GM21723 (cell line): ENCODE measurements around the gene ADAMTS20.
"Not testable (repeated sequence)": the region's sequence is repeated elsewhere in the genome, so short reads cannot be mapped to it uniquely, and the experiment has no call there.

Experiments
- ATAC-seq: cut with Tn5 transposase; IDR thresholded peaks from one replicate; pipeline ENCODE4 v1.9.1; 2021; ENCODE audit warnings: mild to moderate bottlenecking, moderate library complexity; ENCODE audit not compliant: unreplicated experiment

ADAMTS20 gene

GRCh38 chr12:43370263-43370662, 181.7 kb downstream of the ADAMTS20 start:
- no peak for ATAC-seq

GRCh38 chr12:43362910-43363694, 188.9 kb downstream of the ADAMTS20 start:
- ATAC-seq = no peak

DNA sequence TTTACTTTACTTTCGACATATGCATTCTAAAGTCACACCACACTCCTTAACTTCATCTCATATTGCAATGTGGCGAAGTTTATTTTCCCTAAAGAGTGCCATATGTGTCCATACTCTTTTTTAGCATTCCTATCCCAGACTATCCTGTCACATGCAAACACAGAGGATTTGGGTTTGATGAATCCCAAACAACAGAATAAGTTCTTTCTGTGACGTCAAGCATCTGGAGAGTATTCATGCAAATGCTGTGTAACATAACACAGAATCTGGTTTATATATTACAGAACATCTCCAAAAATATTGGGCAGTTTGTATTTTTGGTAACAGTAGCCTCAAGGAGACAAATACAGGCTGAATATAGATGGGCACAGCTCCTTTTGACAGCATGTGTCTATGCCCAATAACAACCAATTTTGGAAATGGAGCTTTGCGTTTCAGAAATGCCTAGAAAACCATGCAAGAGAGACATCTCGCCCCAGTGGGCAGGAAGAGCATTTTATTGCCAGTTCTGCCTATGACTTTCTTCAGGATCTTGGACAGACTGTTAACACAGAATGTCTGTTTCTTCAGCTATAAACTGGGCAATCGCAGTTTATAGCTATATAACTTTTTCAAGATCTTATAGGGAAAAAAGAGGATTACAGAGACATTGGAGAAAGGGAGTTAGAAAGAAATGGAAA, 190.8 kb downstream of the ADAMTS20 start:
- no peak for ATAC-seq

GRCh38 chr12:43360001-43360400, 192.0 kb downstream of the ADAMTS20 start:
- ATAC-seq = not testable (repeated sequence)

GRCh38 chr12:43357141-43357540, 194.9 kb downstream of the ADAMTS20 start:
- ATAC-seq = no peak

GRCh38 chr12:43352001-43352400, 200.0 kb downstream of the ADAMTS20 start:
- no peak for ATAC-seq

GRCh38 chr12:43349863-43350262, 202.1 kb downstream of the ADAMTS20 start:
- ATAC-seq = no peak

GRCh38 chr12:43348221-43348620, 203.8 kb downstream of the ADAMTS20 start:
- no peak for ATAC-seq

DNA sequence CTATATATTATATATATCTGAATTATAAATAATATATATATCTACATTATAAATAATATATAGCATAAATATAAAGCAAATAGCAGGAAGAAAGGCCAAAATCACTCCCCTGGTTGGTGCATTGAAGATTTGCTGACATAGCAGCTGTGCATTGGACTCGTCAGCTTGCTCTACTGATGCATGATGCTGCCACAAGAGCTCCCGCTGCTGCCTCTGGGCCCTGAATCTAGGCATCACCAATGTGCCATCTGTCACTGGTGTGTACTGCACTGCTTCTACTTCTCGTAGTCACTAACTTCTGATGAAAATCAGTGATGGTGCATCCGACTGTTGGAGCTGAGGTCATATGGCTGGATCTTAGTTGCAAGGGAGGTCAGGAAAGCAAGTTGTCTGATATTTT, 205.0 kb downstream of the ADAMTS20 start:
- ATAC-seq = no peak

GRCh38 chr12:43345023-43345422, 207.0 kb downstream of the ADAMTS20 start:
- ATAC-seq = no peak

- not testable (repeated sequence) for ATAC-seq
Observed at GRCh38 chr12:43341785-43342313, 210.2 kb downstream of the ADAMTS20 start.

DNA sequence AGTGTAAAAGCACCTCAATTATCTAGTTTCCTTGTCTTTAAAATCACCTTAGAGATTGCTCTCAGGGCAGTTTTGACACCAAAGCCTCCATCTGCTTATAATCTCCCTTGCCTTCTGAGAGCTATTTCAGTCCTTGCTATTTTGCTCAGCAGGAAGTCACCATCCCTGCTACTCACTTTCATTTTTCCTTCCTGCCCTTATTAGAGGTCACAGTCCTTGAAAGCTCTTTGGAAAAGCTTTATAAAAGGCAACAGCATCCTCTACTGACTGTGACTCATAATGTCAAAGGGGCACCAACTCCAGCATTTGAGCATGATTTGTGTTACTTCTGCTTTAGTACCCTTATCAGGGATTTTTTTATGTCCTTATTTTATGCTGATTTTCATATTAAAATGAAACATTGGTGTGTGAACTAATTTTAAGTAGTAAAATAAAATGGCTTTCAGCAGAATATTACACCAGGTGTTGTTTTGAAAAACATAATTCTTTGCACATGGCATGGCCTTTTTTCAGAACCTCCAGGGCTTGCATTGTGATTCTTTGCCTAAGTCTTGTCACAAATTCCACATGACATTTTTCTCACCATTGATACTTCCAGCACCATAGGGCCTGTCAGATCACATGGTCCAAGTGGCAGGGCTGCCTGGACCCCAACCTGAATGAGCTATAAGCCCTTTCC, 213.0 kb downstream of the ADAMTS20 start:
- ATAC-seq = peak; percentile 67

DNA sequence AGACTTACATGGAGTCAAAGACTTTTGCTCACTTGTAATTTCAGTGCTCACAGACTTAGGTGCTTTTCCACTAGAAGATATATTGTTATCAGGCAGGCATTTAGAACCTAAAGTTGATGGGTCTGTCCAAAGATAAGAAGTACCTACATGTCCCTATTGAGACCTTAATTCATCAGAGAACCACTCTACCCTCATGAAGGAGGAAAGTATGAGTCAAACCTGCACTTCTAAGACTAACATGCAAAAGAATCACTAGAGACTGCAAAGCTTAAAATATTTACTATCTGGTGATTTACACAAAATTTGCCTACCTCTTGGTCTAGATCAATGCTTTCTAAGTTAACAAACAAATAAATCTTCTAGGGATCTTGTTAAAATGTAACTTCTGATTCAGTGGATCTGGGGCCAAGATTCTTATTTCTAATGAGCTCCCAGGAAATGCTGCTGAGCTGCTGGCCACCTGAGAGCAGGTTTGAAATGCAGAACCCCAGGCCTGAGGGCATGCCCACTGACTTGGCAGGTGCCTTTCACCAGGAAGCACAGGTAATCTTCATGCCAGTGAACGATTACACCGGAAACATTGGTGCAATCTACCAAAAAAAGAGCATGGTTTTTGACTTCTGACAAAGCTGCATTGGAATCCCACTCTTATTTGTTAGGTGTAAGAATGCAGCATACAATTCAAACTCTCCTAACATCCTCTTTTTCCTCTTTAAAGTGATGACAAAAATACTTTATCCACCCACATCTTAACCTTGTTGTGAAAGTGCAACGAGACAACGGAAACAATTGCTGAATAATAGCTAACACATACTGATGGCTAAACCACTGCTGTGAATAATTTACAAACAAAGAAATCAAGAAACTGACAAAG, 214.2 kb downstream of the ADAMTS20 start:
- ATAC-seq = peak; percentile 49

- no peak for ATAC-seq
Observed at GRCh38 chr12:43336962-43337555, 214.9 kb downstream of the ADAMTS20 start.

DNA sequence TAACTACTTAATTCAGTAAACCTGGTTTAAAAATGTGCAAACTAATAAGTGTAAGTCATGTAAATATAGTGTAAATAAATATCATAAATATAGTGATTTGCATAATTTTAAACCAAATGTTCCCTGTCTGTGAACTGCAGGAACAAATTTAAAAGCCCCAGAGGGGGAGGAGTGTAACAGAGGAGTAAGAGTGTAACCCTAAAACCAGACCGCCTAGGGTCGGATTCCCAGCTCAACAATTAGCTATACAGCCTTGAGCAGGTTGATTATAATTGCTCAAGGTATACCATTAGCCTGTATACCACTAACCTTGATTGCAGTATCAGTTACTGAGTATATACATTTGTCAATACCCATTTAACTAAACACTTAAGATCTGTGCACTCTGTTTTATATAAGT, 218.4 kb downstream of the ADAMTS20 start:
- ATAC-seq = no peak

DNA sequence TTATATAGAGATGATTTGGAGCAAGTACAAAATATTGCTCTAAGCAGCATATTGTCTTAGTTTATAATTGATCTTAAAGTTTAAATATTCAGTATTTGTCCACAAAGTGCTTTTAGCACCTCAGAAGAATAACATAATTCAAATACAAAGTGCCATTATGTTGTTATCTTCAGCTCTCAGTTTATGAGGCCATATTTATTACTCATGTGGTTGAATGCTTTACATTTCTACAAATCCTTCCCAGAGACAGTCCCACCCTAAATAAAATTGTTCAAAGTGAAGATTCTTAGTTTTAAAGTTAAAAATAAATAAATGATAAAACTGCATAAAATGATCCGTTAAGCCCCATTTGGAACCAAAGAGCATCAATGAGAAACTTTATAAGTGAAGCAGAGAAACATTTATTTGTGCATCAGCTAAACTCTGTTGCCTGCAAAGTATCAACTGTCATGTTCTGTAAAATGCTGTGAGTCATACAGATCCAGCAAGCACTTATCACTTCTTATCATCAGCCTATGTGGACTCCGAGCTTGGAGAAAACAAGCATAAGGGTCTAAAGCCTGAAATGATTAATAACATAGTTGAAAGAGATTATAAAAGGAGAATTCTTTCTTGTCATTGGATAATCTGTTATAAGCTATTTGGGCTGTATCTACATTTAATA, 218.9 kb downstream of the ADAMTS20 start:
- no peak for ATAC-seq

DNA sequence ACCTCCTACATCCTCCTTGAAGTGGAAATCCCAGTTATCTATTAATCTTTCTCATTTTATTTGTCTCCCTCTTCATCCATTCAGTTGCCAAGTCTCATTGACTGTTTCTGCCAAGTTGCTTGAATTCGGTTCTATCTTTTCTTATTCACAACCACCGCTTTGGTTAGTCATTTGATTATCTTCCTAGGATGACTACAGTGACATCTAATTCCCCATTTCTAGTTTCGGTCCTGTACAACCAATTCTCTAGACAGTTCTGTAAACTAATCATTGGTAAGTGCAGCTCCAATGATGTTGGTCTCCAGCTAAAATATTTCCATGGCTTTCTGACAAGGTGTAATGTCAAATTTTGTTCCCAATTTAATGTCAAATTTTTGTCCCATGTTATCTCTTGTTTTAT, 220.1 kb downstream of the ADAMTS20 start:
- ATAC-seq = no peak

DNA sequence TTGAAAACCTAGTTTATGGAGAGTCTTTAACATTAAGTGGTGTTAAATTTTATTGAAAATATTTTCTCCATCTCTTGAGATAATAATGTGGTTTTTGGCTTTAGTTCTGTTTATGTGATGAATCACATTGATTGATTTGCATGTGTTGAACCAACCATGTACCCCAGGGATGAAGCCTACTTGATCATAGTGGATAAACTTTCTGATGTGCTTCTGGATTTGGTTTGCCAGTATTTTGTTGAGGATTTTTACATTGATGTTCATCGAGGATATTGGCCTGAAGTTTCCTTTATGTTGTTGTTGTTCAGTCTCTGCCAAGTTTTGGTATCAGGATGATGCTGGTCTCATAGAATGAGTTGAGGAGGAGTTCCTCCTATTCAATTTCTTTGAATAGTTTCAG, 222.6 kb downstream of the ADAMTS20 start:
- ATAC-seq = no peak

DNA sequence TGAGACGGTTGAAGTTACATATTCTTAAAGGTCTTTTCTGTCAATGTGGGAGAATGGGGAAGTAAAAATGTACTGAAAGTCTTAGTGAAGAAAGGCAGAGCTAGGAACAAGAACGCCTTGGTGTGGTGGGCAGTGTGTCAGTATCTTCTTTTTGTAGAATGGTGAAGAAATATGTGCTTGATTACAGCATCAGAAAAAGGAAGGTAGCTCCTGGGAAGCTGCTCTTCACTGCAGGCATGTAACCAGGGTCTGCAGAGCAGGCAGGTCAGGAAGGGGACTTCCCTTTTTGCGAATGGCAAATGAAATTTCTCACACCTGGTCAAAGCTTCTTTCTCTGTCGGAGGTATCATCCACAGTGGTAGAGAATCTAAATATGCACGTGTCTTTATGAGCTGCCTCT, 226.2 kb downstream of the ADAMTS20 start:
- ATAC-seq = no peak

- no peak for ATAC-seq
Observed at GRCh38 chr12:43320281-43320680, 231.7 kb downstream of the ADAMTS20 start.
